Body of pancreas (tissue), 4 donors: ENCODE measurements around the gene TGFBI.

Source experiments
- POLR2A ChIP-seq, 3 donors: fragments of 450-650 bp; IDR thresholded peaks; one replicate each; pipeline ENCODE4 v1.6.1; 2016; ENCODE audit warnings: antibody characterized with exemption in 3 of 3, mild to moderate bottlenecking in 2 of 3
- TF ChIP-seq, protein P1 (sequence below), 7 experiments: fragments of 450-650 bp in 4 of 7; fragments of 200-600 bp in 3 of 7; sonication (generic) in 3 of 7; IDR thresholded peaks; one replicate each; pipeline ENCODE4 v1.5.1; 2016 to 2019; ENCODE audit warnings: antibody characterized with exemption in 7 of 7

DNA sequence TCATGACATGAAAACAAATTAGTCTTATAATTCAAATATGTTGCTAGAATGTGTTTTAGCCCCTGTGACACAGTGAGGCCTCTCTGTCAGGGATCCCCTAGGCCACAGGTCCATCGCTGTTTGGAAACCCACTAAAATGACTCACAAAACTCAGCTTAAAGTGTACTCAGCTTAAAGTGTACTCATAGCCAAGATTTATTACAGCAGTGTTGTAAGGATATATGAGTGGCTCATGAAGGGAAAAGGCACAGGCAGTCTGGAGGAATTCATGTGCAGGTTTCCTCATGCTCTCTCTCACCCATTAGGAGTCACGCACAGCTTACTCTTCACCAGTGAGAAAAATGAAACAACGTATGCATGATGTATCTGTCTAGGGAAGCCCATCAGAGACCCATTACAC is 24.4 kb upstream of the TGFBI start:
- TF ChIP-seq, protein P1, sequence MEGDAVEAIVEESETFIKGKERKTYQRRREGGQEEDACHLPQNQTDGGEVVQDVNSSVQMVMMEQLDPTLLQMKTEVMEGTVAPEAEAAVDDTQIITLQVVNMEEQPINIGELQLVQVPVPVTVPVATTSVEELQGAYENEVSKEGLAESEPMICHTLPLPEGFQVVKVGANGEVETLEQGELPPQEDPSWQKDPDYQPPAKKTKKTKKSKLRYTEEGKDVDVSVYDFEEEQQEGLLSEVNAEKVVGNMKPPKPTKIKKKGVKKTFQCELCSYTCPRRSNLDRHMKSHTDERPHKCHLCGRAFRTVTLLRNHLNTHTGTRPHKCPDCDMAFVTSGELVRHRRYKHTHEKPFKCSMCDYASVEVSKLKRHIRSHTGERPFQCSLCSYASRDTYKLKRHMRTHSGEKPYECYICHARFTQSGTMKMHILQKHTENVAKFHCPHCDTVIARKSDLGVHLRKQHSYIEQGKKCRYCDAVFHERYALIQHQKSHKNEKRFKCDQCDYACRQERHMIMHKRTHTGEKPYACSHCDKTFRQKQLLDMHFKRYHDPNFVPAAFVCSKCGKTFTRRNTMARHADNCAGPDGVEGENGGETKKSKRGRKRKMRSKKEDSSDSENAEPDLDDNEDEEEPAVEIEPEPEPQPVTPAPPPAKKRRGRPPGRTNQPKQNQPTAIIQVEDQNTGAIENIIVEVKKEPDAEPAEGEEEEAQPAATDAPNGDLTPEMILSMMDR (IDR thresholded peaks at IDR 0.05) = no peak
- TF ChIP-seq POLR2A (IDR thresholded peaks at IDR 0.05) = no peak
